NT2/D1 (cell line): ENCODE measurements around the gene HOXC6.

Source experiments
- SUZ12 ChIP-seq: IDR thresholded peaks from 2 replicates; pipeline ENCODE4 v1.6.1; 2011; ENCODE audit not compliant: insufficient read length, insufficient read depth; ENCODE audit errors: extremely low read depth
- YY1 ChIP-seq: IDR thresholded peaks from 2 replicates; pipeline ENCODE4 v1.6.1; 2011; ENCODE audit not compliant: insufficient read length, insufficient read depth
- ZNF274 ChIP-seq: IDR thresholded peaks from 2 replicates; pipeline ENCODE4 v1.6.1; 2011; ENCODE audit warnings: mild to moderate bottlenecking, low read depth, low read length

- TF ChIP-seq SUZ12 (no peak), ZNF274 (no peak), YY1 (no peak)
Measured at GRCh38 chr12:54071942-54072341, 43.7 kb downstream of the HOXC6 start.
